ENCODE measurements around the gene DHX57.

DNA sequence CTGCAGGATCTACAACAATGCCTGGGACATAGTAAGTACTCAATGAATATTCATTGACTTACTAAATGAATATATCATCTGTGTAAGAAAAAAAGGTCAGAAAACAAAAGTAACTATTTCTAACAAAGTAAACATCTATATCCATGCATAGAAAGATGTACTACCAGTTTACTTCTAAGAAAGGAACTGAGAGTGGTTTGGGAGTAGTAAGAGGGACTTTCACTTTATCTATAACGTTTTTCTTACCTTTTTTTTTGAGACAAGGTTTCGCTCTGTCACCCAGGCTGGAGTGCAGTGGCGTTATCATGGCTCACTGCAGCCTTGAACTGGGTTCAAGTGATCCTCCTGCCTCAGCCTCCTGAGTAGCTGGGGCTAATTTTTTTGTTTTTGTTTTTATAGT, 25.7 kb downstream of the DHX57 start:
- TF ChIP-seq, protein P1, sequence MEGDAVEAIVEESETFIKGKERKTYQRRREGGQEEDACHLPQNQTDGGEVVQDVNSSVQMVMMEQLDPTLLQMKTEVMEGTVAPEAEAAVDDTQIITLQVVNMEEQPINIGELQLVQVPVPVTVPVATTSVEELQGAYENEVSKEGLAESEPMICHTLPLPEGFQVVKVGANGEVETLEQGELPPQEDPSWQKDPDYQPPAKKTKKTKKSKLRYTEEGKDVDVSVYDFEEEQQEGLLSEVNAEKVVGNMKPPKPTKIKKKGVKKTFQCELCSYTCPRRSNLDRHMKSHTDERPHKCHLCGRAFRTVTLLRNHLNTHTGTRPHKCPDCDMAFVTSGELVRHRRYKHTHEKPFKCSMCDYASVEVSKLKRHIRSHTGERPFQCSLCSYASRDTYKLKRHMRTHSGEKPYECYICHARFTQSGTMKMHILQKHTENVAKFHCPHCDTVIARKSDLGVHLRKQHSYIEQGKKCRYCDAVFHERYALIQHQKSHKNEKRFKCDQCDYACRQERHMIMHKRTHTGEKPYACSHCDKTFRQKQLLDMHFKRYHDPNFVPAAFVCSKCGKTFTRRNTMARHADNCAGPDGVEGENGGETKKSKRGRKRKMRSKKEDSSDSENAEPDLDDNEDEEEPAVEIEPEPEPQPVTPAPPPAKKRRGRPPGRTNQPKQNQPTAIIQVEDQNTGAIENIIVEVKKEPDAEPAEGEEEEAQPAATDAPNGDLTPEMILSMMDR (IDR thresholded peaks at IDR 0.05; ENCODE audit: low read length): no peak
- no peak for TF ChIP-seq EZH2 (IDR thresholded peaks at IDR 0.05; ENCODE audit: borderline replicate concordance, low read length)

Data from OCI-LY1 (cell line).